H1 (cell line): Measurements from ENCODE around the gene ARHGAP21. TPM values are rescaled to one million over a fixed set of nuclear protein-coding genes. Genes with fewer than 3 reads are reported as not detected.

Experiments
- CTCF ChIA-PET: fragments of 300-600 bp; sonication (Branson Sonifier 250); formaldehyde crosslinking; loops from one replicate; lab custom pipeline; 2021; ENCODE audit not compliant: partially characterized antibody; lab: Charles Lee
- POLR2A ChIA-PET: fragments of 300-600 bp; sonication (Branson Sonifier 250); formaldehyde crosslinking; loops from one replicate; lab custom pipeline; 2021; ENCODE audit warnings: inconsistent platforms; ENCODE audit not compliant: partially characterized antibody; lab: Charles Lee
- DNase-seq, 2 experiments: peaks; one replicate each; pipeline versions ENCODE4 v3.0.0 to v3.0.0-alpha.2; 2010 to 2022; ENCODE audit warnings: low spot score in 2 of 2, low read depth in 1 of 2, mixed read lengths in 1 of 2
- FAIRE-seq: peaks from 2 replicates; lab custom pipeline; 2011; peaks lifted over from hg19 to GRCh38; lab: Jason Lieb, UNC
- H2AFZ ChIP-seq: 2 replicates; pipeline ENCODE4 v1.8.1; 2012; ENCODE audit warnings: low read length, inconsistent platforms
- H2AK5ac ChIP-seq: 2 replicates; pipeline ENCODE4 v1.6.1; 2013; ENCODE audit warnings: low read depth, low read length
- H2BK120ac ChIP-seq: replicated peaks from 2 replicates; pipeline ENCODE3; 2013; ENCODE audit warnings: low read depth, low read length, inconsistent platforms
- H2BK12ac ChIP-seq: 2 replicates; pipeline ENCODE4 v1.6.1; 2013; ENCODE audit warnings: low read depth, low read length
- H2BK15ac ChIP-seq: 2 replicates; pipeline ENCODE4 v1.6.1; 2013; ENCODE audit warnings: low read length
- H2BK20ac ChIP-seq: 2 replicates; pipeline ENCODE4 v1.6.1; 2013; ENCODE audit warnings: low read length
- H2BK5ac ChIP-seq: 2 replicates; pipeline ENCODE4 v1.6.1; 2013; ENCODE audit warnings: low read depth, low read length
- H3K14ac ChIP-seq: 2 replicates; pipeline ENCODE4 v1.6.1; 2013; ENCODE audit warnings: inconsistent platforms; ENCODE audit not compliant: insufficient read length
- H3K18ac ChIP-seq: 2 replicates; pipeline ENCODE4 v1.6.1; 2013; ENCODE audit warnings: low read length; ENCODE audit errors: extremely low read depth
- H3K23ac ChIP-seq: 2 replicates; pipeline ENCODE4 v1.6.1; 2013; ENCODE audit warnings: inconsistent platforms; ENCODE audit not compliant: insufficient read length
- H3K23me2 ChIP-seq: 2 replicates; pipeline ENCODE4 v1.6.1; 2013; ENCODE audit warnings: low read depth, low read length
- H3K27ac ChIP-seq: 2 replicates; pipeline ENCODE4 v1.6.1; 2011; ENCODE audit warnings: low read depth, low read length, inconsistent platforms
- H3K27me3 ChIP-seq, 4 experiments: replicated peaks in 1 of 4; 1 replicate in 1 of 4; 2 replicates in 3 of 4; pipeline versions ENCODE4 v1.6.1 to v1.8.1; 2011 to 2013; ENCODE audit warnings: low read length in 3 of 4, mild to moderate bottlenecking in 3 of 4, inconsistent platforms in 2 of 4, mixed read lengths in 2 of 4, moderate library complexity in 1 of 4; ENCODE audit not compliant: control insufficient read depth in 3 of 4, insufficient read depth in 3 of 4; ENCODE audit errors: extremely low read depth in 1 of 4
- H3K36me3 ChIP-seq, 4 experiments: 2 replicates each; pipeline versions ENCODE4 v1.6.1 to v1.8.1; 2011 to 2013; ENCODE audit warnings: mild to moderate bottlenecking in 4 of 4, low read length in 3 of 4, moderate library complexity in 2 of 4, control low read depth in 1 of 4, inconsistent platforms in 1 of 4; ENCODE audit not compliant: insufficient read depth in 4 of 4, control insufficient read depth in 2 of 4
- H3K4ac ChIP-seq: replicated peaks from 2 replicates; pipeline ENCODE3; 2013; ENCODE audit warnings: low read length, low read depth, mixed read lengths, inconsistent platforms; ENCODE audit not compliant: insufficient read length
- H3K4me1 ChIP-seq, 4 experiments: replicated peaks in 1 of 4; 1 replicate in 1 of 4; 2 replicates in 3 of 4; pipeline versions ENCODE4 v1.6.1 to v1.8.1; 2011 to 2013; ENCODE audit warnings: low read length in 3 of 4, inconsistent platforms in 2 of 4, mixed read lengths in 1 of 4; ENCODE audit not compliant: insufficient read depth in 4 of 4, control insufficient read depth in 3 of 4
- H3K4me2 ChIP-seq, 2 experiments: 2 replicates each; pipeline versions ENCODE4 v1.6.1 to v1.8.1; 2011 to 2013; ENCODE audit warnings: low read depth in 2 of 2, low read length in 2 of 2, control low read depth in 1 of 2, inconsistent platforms in 1 of 2, mild to moderate bottlenecking in 1 of 2; ENCODE audit not compliant: insufficient read depth in 1 of 2
- H3K4me3 ChIP-seq, 4 experiments: fragments of 200-600, 300-600 bp in 1 of 4; sonication (generic), shearing (Covaris generic), sonication (Bioruptor Twin) in 1 of 4; 2 replicates each; pipeline versions ENCODE4 v1.5.1 to v1.8.1; 2011 to 2016; ENCODE audit warnings: low read length in 4 of 4, low read depth in 3 of 4, control low read depth in 2 of 4, inconsistent platforms in 2 of 4, mild to moderate bottlenecking in 2 of 4, mixed read lengths in 1 of 4, moderate library complexity in 1 of 4; ENCODE audit not compliant: insufficient read depth in 2 of 4; ENCODE audit errors: extremely low read depth in 1 of 4
- H3K56ac ChIP-seq: replicated peaks from 2 replicates; pipeline ENCODE3; 2013; ENCODE audit warnings: low read depth, mild to moderate bottlenecking, mixed read lengths, low read length, inconsistent platforms; ENCODE audit not compliant: insufficient read length
- H3K79me1 ChIP-seq: 2 replicates; pipeline ENCODE4 v1.6.1; 2013; ENCODE audit warnings: low read depth, low read length, control low read depth
- H3K79me2 ChIP-seq, 2 experiments: 2 replicates each; pipeline versions ENCODE4 v1.6.1 to v1.8.1; 2012 to 2013; ENCODE audit warnings: low read length in 2 of 2, mild to moderate bottlenecking in 2 of 2, inconsistent platforms in 1 of 2; ENCODE audit not compliant: insufficient read depth in 2 of 2, control insufficient read depth in 1 of 2
- H3K9ac ChIP-seq, 4 experiments: replicated peaks in 1 of 4; 1 replicate in 1 of 4; 2 replicates in 3 of 4; pipeline versions ENCODE4 v1.6.1 to v1.8.1; 2011 to 2013; ENCODE audit warnings: low read depth in 3 of 4, low read length in 3 of 4, control low read depth in 2 of 4, mild to moderate bottlenecking in 2 of 4, moderate library complexity in 2 of 4, inconsistent platforms in 1 of 4; ENCODE audit errors: extremely low read depth in 1 of 4
- H3K9me3 ChIP-seq, 2 experiments: 2 replicates each; pipeline versions ENCODE4 v1.6.1 to v1.8.1; 2012 to 2013; ENCODE audit warnings: mild to moderate bottlenecking in 2 of 2, moderate library complexity in 2 of 2, control low read depth in 1 of 2, inconsistent platforms in 1 of 2, low read depth in 1 of 2, low read length in 1 of 2, mixed read lengths in 1 of 2; ENCODE audit not compliant: insufficient read depth in 2 of 2
- H4K20me1 ChIP-seq, 2 experiments: replicated peaks in 1 of 2; 2 replicates each; pipeline versions ENCODE3 to v1.8.1; 2011 to 2013; ENCODE audit warnings: inconsistent platforms in 2 of 2, low read length in 2 of 2, mild to moderate bottlenecking in 1 of 2; ENCODE audit not compliant: insufficient read depth in 2 of 2, control insufficient read depth in 1 of 2
- H4K5ac ChIP-seq: 2 replicates; pipeline ENCODE4 v1.6.1; 2013; ENCODE audit warnings: low read length, low read depth, mixed read lengths, inconsistent platforms; ENCODE audit not compliant: insufficient read length
- H4K8ac ChIP-seq: 2 replicates; pipeline ENCODE4 v1.8.0; 2013; ENCODE audit warnings: mild to moderate bottlenecking, moderate library complexity, low read length, inconsistent platforms; ENCODE audit not compliant: insufficient read depth; ENCODE audit errors: extremely low read depth
- H4K91ac ChIP-seq: replicated peaks from 2 replicates; pipeline ENCODE3; 2013; ENCODE audit warnings: low read length, mixed read lengths, inconsistent platforms; ENCODE audit not compliant: insufficient read length
- HDAC6 ChIP-seq: IDR thresholded peaks from one replicate; pipeline ENCODE4 v1.7.1; 2012; ENCODE audit warnings: low read depth, mild to moderate bottlenecking, inconsistent platforms, low read length, moderate library complexity
- TEAD4 ChIP-seq: IDR thresholded peaks from 2 replicates; pipeline ENCODE4 v1.6.1; 2012; ENCODE audit warnings: low read depth, low read length, inconsistent platforms, mixed read lengths
- WGBS, 2 experiments: shearing (Covaris generic) in 1 of 2; methylation state at CpG; one replicate each; pipeline versions ENCODE4 v1.1.6 to v1.1.7; 2013 to 2015; ENCODE audit warnings: low lambda C conversion rate in 2 of 2, mixed read lengths in 2 of 2, inconsistent platforms in 1 of 2, low coverage in 1 of 2, missing lambda C conversion rate in 1 of 2; ENCODE audit not compliant: insufficient replicate concordance in 2 of 2, insufficient coverage in 1 of 2, insufficient read length in 1 of 2; ENCODE audit errors: extremely low coverage in 1 of 2, missing lambda C conversion rate in 1 of 2; 5-methylcytosine and 5-hydroxymethylcytosine counted together
- polyA plus RNA-seq, 7 experiments: library from polyadenylated mRNA; depleted of rRNA in 3 of 7; stranded (reverse) in 5 of 7; unstranded in 2 of 7; fragments of >200 nt in 5 of 7; fragments of 200-250 nt in 2 of 7; gene quantifications; 1 replicate in 5 of 7; 2 replicates in 1 of 7; 4 replicates in 1 of 7; pipeline versions ENCODE4 v1.2.1 to v1.2.3, GENCODE V29; 2011 to 2013; ENCODE audit warnings: missing spikeins in 2 of 7, mixed read lengths in 2 of 7
- total RNA-seq: library from RNA; stranded (reverse); fragmentation: NEBNext Ultra II Directional; extraction: Animal tissue kit (Norgen Biotek cat#: 25700); gene quantifications from 2 replicates; pipeline ENCODE4 v1.2.1, GENCODE V29; 2021

ARHGAP21 gene
- total and polyA plus RNA-seq, 2 of the 8 experiments (the other 6 are each of a cell fraction or from before 2014, with no cell fraction given): 14.4 to 35.3 TPM

DNA sequence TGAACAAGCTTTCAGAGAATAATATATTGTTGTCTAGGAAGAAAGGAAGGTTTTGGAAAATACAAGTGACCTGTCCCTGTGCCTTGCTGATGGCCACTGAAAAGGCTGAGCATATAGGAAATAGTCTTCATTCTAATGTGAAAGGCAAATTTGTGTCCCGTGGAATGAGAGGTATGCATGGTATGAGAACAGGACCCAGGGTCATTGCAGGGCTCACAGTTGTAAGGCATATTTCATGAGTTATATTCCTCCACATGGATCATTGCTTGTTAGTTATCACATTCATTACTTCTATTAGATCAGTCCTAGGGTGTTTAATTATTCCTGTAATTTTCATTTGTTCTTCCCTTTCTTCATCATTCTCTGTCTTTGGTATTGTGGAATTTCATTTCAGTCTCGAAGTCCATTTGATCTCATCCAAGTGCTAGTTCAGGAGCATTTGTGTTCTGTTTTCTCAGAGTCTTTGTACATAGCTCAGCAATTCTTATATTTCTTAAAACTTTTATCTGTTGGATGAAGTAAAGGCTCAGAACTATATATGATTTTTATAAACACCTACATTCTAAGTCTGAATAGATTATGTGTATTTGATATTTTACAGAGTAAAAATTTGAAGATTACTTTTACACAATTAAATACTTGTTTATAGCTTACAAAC is 39.4 kb upstream of the ARHGAP21 start:
- H3K18ac ChIP-seq: no peak overlapping the region; the same call in 1 of the 2 replicates
- FAIRE-seq: peak; percentile 48
- no peak overlapping the region for H4K91ac ChIP-seq
- H3K4me1 ChIP-seq: peaks cover 2 to 8% (median 4%) of the 10 kb centered on the region in 4 experiments; a peak in 5 of 7 replicates
- H3K27me3 ChIP-seq: no peaks in the 10 kb centered on the region
- H3K36me3 ChIP-seq: no peaks in the 10 kb centered on the region
- H3K23ac ChIP-seq: no peak overlapping the region
- POLR2A ChIA-PET: interaction anchor here (1.6 kb wide), 1 partner anchor 10 kb away, joined by 4 read pairs; no protein-coding TSS in a partner anchor
- H2AK5ac ChIP-seq: no peak overlapping the region
- CTCF ChIA-PET: interaction anchor here (0.6 kb wide), 1 partner anchor 469 kb away, joined by 3 read pairs; no protein-coding TSS in a partner anchor
- H3K23me2 ChIP-seq: no peaks in the 10 kb centered on the region
- H3K4ac ChIP-seq: no peak overlapping the region
- TF ChIP-seq TEAD4: peak; percentile 98
- no peak for TF ChIP-seq HDAC6
- H4K5ac ChIP-seq: no peak overlapping the region
- peak overlapping the region; percentile 59; the same call in 1 of the 2 replicates for H2AFZ ChIP-seq
- no peak overlapping the region; the same call in 1 of the 2 replicates for H2BK12ac ChIP-seq
- H3K9ac ChIP-seq: no peak overlapping the region; a peak in 1 of 7 replicates
- no peak overlapping the region for H2BK15ac ChIP-seq
- no peaks in the 10 kb centered on the region for H4K20me1 ChIP-seq
- 62% methylated on average over 2 of the region's 2 CpGs; no CpG with 5 or more reads in 1 of the 2 experiments for WGBS, 2 experiments
- no peak overlapping the region for H2BK5ac ChIP-seq
- no peak overlapping the region for H3K27ac ChIP-seq
- H3K56ac ChIP-seq: peak overlapping the region; percentile 36
- no peak overlapping the region for H3K14ac ChIP-seq
- no peak overlapping the region for H4K8ac ChIP-seq
- peak overlapping the region; percentile 61; the same call in 1 of the 2 replicates for H2BK20ac ChIP-seq
- peaks cover 6 to 13% of the 10 kb centered on the region in 2 experiments; a peak in 2 of 4 replicates for H3K9me3 ChIP-seq
- no peaks in the 10 kb centered on the region for H3K79me1 ChIP-seq
- peak; percentile 1 to 28 for DNase-seq
- H3K4me3 ChIP-seq: peak overlapping the region in 1 of 4 experiments; percentile 23; a peak in 1 of 8 replicates
- H3K4me2 ChIP-seq: peak overlapping the region; percentile 48 to 50
- H3K79me2 ChIP-seq: no peaks in the 10 kb centered on the region
- no peak overlapping the region for H2BK120ac ChIP-seq
